ACHN (cell line): ENCODE results near the gene MRAP.
A peak's percentile ranks its signal among the peaks of the same experiment; 100 is the strongest.

Source experiments
- DNase-seq: peaks from one replicate; pipeline ENCODE4 v3.0.0-alpha.2; 2015
- in situ Hi-C: cut with HindIII; loops from 2 replicates; pipeline ENCODE4 v1.10.0; 2017; ENCODE audit warnings: low sequenced_read_pairs, low pct_ligation_motif_present, low pct_unique_long_range_greater_than_20kb

MRAP gene

GRCh38 chr21:32359719-32360260, 61.1 kb downstream of the MRAP start:
- in situ Hi-C loops: no loop called here
- peak; percentile 40 for DNase-seq

- DNase-seq: no peak
- in situ Hi-C loops: no loop called here
Measured at GRCh38 chr21:32360401-32360975, 61.8 kb downstream of the MRAP start.
